Measurements from ENCODE around the gene GRIN3A.

GRIN3A gene

GRCh38 chr9:101540069-101540468 lies 198.4 kb downstream of the GRIN3A start:
- Histone ChIP-seq H3K4me2 (ENCODE audit: insufficient read depth, low read length) (no peak overlapping the region), H3K27ac (ENCODE audit: low read length) (no peak overlapping the region), H3K4me1 (ENCODE audit: insufficient read depth, low read length) (peaks cover 7% of the 10 kb centered on the region; the same call in 1 of the 2 replicates), H3K79me2 (ENCODE audit: insufficient read depth, low read length) (peaks cover 30% of the 10 kb centered on the region), H3K36me3 (ENCODE audit: insufficient read depth, low read length) (peaks cover 76% of the 10 kb centered on the region), H3K9me3 (ENCODE audit: insufficient read depth, low read length, severe bottlenecking) (no peaks in the 10 kb centered on the region), H3K4me3 (ENCODE audit: low read depth in 1 of 2, low read length in 2 of 2) (no peak overlapping the region), H3K9ac (ENCODE audit: low read depth, low read length) (no peak overlapping the region), H2AFZ (ENCODE audit: low read depth, low read length) (no peak overlapping the region), H3K27me3 (ENCODE audit: insufficient read depth, low read length, poor library complexity) (no peaks in the 10 kb centered on the region), H4K20me1 (ENCODE audit: insufficient read depth, low read length) (peaks cover 20% of the 10 kb centered on the region)
- DNase-seq: no peak
- ATAC-seq (ENCODE audit: insufficient read depth, low read depth): no peak
- TF ChIP-seq CTCF (IDR thresholded peaks at IDR 0.05; ENCODE audit: borderline replicate concordance, extremely low read depth, low read length, poor library complexity, severe bottlenecking): no peak
- no peak for TF ChIP-seq EZH2 (IDR thresholded peaks at IDR 0.05; ENCODE audit: borderline replicate concordance, low read depth, low read length, severe bottlenecking)

DNA sequence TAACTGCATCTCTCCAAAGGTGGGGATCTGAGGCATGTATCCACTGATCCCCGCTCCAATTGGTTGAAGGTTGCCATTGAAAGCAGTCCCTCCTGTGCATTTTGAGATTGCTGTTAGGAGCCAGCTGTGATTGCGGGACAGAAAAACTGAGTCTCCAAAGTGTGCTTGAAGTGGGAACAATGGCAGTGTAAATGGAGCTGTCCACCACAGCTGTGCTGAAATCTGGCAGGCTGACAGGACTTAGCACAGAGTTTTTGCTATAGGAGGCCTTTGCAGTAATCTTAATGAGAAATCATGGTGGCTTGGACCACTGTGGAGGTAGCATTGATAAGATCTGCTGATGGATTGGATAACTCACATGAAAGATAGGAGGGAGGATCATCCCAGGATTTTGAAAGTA lies 201.5 kb downstream of the GRIN3A start:
- TF ChIP-seq EZH2 (IDR thresholded peaks at IDR 0.05; ENCODE audit: borderline replicate concordance, low read depth, low read length, severe bottlenecking) (no peak), CTCF (IDR thresholded peaks at IDR 0.05; ENCODE audit: borderline replicate concordance, extremely low read depth, low read length, poor library complexity, severe bottlenecking) (no peak)
- H3K4me1 ChIP-seq (ENCODE audit: insufficient read depth, low read length): peaks cover 23% of the 10 kb centered on the region
- no peaks in the 10 kb centered on the region for H3K9me3 ChIP-seq (ENCODE audit: insufficient read depth, low read length, severe bottlenecking)
- DNase-seq (peak; percentile 55), ATAC-seq (ENCODE audit: insufficient read depth, low read depth) (no peak)
- peaks cover 55% of the 10 kb centered on the region; the same call in 1 of the 2 replicates for H3K36me3 ChIP-seq (ENCODE audit: insufficient read depth, low read length)
- H3K27me3 ChIP-seq (ENCODE audit: insufficient read depth, low read length, poor library complexity): no peaks in the 10 kb centered on the region
- peaks cover 42% of the 10 kb centered on the region for H3K79me2 ChIP-seq (ENCODE audit: insufficient read depth, low read length)
- peaks cover 20% of the 10 kb centered on the region for H4K20me1 ChIP-seq (ENCODE audit: insufficient read depth, low read length)
- no peak overlapping the region for H3K4me2 ChIP-seq (ENCODE audit: insufficient read depth, low read length)
- no peak overlapping the region for H2AFZ ChIP-seq (ENCODE audit: low read depth, low read length)
- H3K27ac ChIP-seq (ENCODE audit: low read length): no peak overlapping the region
- H3K4me3 ChIP-seq (ENCODE audit: low read depth in 1 of 2, low read length in 2 of 2): no peak overlapping the region
- H3K9ac ChIP-seq (ENCODE audit: low read depth, low read length): no peak overlapping the region

DNA sequence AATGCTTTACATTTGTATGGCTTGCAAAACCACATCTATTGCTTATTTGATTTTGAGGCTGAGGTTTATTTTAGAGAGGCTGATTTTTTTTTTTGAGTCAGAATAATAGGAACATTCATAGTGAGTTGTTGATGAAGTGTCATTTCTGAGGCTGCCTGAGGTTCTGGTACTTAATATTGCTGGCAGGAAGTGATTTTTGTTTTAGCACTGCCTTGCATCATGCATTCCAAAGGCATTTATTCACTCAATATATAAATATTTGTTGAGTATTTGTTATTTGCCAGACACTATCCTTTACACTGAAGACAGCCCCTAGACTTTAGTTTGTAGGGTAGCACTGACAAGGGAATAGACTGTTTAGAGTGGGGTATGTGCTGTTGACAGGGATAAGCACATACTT lies 202.1 kb downstream of the GRIN3A start:
- Histone ChIP-seq H3K79me2 (ENCODE audit: insufficient read depth, low read length) (peaks cover 42% of the 10 kb centered on the region), H3K4me3 (ENCODE audit: low read depth in 1 of 2, low read length in 2 of 2) (no peak overlapping the region), H3K4me2 (ENCODE audit: insufficient read depth, low read length) (no peak overlapping the region), H3K27ac (ENCODE audit: low read length) (no peak overlapping the region), H3K9ac (ENCODE audit: low read depth, low read length) (no peak overlapping the region), H3K36me3 (ENCODE audit: insufficient read depth, low read length) (peaks cover 53% of the 10 kb centered on the region; the same call in 1 of the 2 replicates), H3K27me3 (ENCODE audit: insufficient read depth, low read length, poor library complexity) (no peaks in the 10 kb centered on the region), H4K20me1 (ENCODE audit: insufficient read depth, low read length) (peaks cover 20% of the 10 kb centered on the region), H3K9me3 (ENCODE audit: insufficient read depth, low read length, severe bottlenecking) (no peaks in the 10 kb centered on the region), H3K4me1 (ENCODE audit: insufficient read depth, low read length) (peaks cover 23% of the 10 kb centered on the region), H2AFZ (ENCODE audit: low read depth, low read length) (no peak overlapping the region)
- no peak for TF ChIP-seq CTCF (IDR thresholded peaks at IDR 0.05; ENCODE audit: borderline replicate concordance, extremely low read depth, low read length, poor library complexity, severe bottlenecking)
- no peak for TF ChIP-seq EZH2 (IDR thresholded peaks at IDR 0.05; ENCODE audit: borderline replicate concordance, low read depth, low read length, severe bottlenecking)
- ATAC-seq (ENCODE audit: insufficient read depth, low read depth) (no peak), DNase-seq (no peak)
